CD14-positive monocyte (primary cell): Measurements from ENCODE around the gene ZNF697. TPM values are rescaled to one million over a fixed set of nuclear protein-coding genes. Genes with fewer than 3 reads are reported as not detected.

Experiments used
- DNase-seq, 3 donors: peaks; one replicate each; pipeline ENCODE4 v3.0.0-alpha.2; 2011 to 2022
- H2AFZ ChIP-seq: 2 replicates; pipeline ENCODE4 v1.6.0; 2012; ENCODE audit warnings: mild to moderate bottlenecking, low read depth, low read length, inconsistent platforms; ENCODE audit not compliant: insufficient read depth, poor library complexity, severe bottlenecking
- H3K27ac ChIP-seq, 2 donors: 1 replicate in 1 of 2; 2 replicates in 1 of 2; pipeline ENCODE4 v1.5.1; 2012 to 2013; ENCODE audit warnings: low read length in 2 of 2, control low read depth in 1 of 2, inconsistent platforms in 1 of 2, low read depth in 1 of 2, mild to moderate bottlenecking in 1 of 2
- H3K27me3 ChIP-seq, 2 donors: one replicate each; pipeline versions ENCODE4 v1.6.0 to v1.6.1; 2011 to 2013; ENCODE audit warnings: low read length in 2 of 2; ENCODE audit not compliant: control insufficient read depth in 2 of 2, insufficient read depth in 2 of 2
- H3K36me3 ChIP-seq, 2 donors: replicated peaks in 1 of 2; 1 replicate in 1 of 2; 2 replicates in 1 of 2; pipeline versions ENCODE4 v1.5.1 to v1.6.1; 2012 to 2013; ENCODE audit warnings: low read length in 2 of 2, control low read depth in 1 of 2, inconsistent platforms in 1 of 2, mild to moderate bottlenecking in 1 of 2; ENCODE audit not compliant: insufficient read depth in 2 of 2, control insufficient read depth in 1 of 2
- H3K4me1 ChIP-seq, 2 donors: 1 replicate in 1 of 2; 2 replicates in 1 of 2; pipeline versions ENCODE4 v1.5.1 to v1.6.1; 2012 to 2013; ENCODE audit warnings: low read length in 2 of 2, control low read depth in 1 of 2, inconsistent platforms in 1 of 2, mild to moderate bottlenecking in 1 of 2, moderate library complexity in 1 of 2; ENCODE audit not compliant: insufficient read depth in 2 of 2, control insufficient read depth in 1 of 2
- H3K4me2 ChIP-seq: replicated peaks from 2 replicates; pipeline ENCODE3; 2012; ENCODE audit warnings: low read length, moderate library complexity, mild to moderate bottlenecking; ENCODE audit not compliant: poor library complexity, severe bottlenecking; ENCODE audit errors: extremely low read depth
- H3K4me3 ChIP-seq, 3 experiments: fragments of 200-600 bp in 1 of 3; sonication (generic) in 1 of 3; replicated peaks in 1 of 3; 1 replicate in 2 of 3; 2 replicates in 1 of 3; pipeline ENCODE4 v1.5.1; 2011 to 2013; ENCODE audit warnings: low read length in 3 of 3, mild to moderate bottlenecking in 3 of 3, control low read depth in 2 of 3, low read depth in 2 of 3, inconsistent platforms in 1 of 3, moderate library complexity in 1 of 3
- H3K79me2 ChIP-seq: 2 replicates; pipeline ENCODE4 v1.6.0; 2012; ENCODE audit warnings: mild to moderate bottlenecking, control low read depth, inconsistent platforms, low read length, moderate library complexity; ENCODE audit not compliant: insufficient read depth
- H3K9ac ChIP-seq: 2 replicates; pipeline ENCODE4 v1.6.0; 2017; ENCODE audit warnings: low read length, mild to moderate bottlenecking; ENCODE audit not compliant: insufficient read depth, poor library complexity, severe bottlenecking
- H3K9me3 ChIP-seq, 2 donors: replicated peaks in 1 of 2; 1 replicate in 1 of 2; 2 replicates in 1 of 2; pipeline versions ENCODE4 v1.5.1 to v1.6.1; 2012 to 2013; ENCODE audit warnings: low read length in 2 of 2, control low read depth in 1 of 2; ENCODE audit not compliant: control insufficient read depth in 1 of 2, insufficient read depth in 1 of 2
- H4K20me1 ChIP-seq: 2 replicates; pipeline ENCODE4 v1.6.0; 2012; ENCODE audit warnings: mild to moderate bottlenecking, low read length, control low read depth, moderate library complexity; ENCODE audit not compliant: insufficient read depth
- H3K27ac Mint-ChIP-seq, 7 donors: one replicate each; pipeline ENCODE4 v1.8.0; 2020; ENCODE audit warnings: mild to moderate bottlenecking in 7 of 7, mixed read lengths in 7 of 7, moderate library complexity in 6 of 7, inconsistent platforms in 2 of 7
- H3K27me3 Mint-ChIP-seq, 3 donors: one replicate each; pipeline ENCODE4 v1.8.0; 2021 to 2022; ENCODE audit warnings: low read depth in 3 of 3, mild to moderate bottlenecking in 3 of 3, mixed read lengths in 3 of 3, moderate library complexity in 3 of 3, inconsistent platforms in 1 of 3
- H3K36me3 Mint-ChIP-seq, 2 donors: one replicate each; pipeline ENCODE4 v1.8.0; 2020; ENCODE audit warnings: mixed read lengths in 2 of 2, inconsistent platforms in 1 of 2, mild to moderate bottlenecking in 1 of 2
- H3K4me1 Mint-ChIP-seq: one replicate; pipeline ENCODE4 v1.8.0; 2020; ENCODE audit warnings: mild to moderate bottlenecking, mixed read lengths
- H3K4me3 Mint-ChIP-seq, 2 donors: one replicate each; pipeline ENCODE4 v1.8.0; 2020; ENCODE audit warnings: mild to moderate bottlenecking in 2 of 2, mixed read lengths in 2 of 2, moderate library complexity in 1 of 2
- H3K9me3 Mint-ChIP-seq, 7 donors: one replicate each; pipeline ENCODE4 v1.8.0; 2020 to 2022; ENCODE audit warnings: mixed read lengths in 7 of 7, mild to moderate bottlenecking in 6 of 7, moderate library complexity in 6 of 7, inconsistent platforms in 2 of 7
- whole genome bisulfite sequencing: methylation state at CpG from one replicate; pipeline ENCODE4 v1.1.5; 2013; ENCODE audit warnings: missing lambda C conversion rate; ENCODE audit not compliant: insufficient coverage; 5-methylcytosine and 5-hydroxymethylcytosine counted together
- intact Hi-C, 2 donors: fragments of 100-400 bp; cut with micrococcal nuclease; formaldehyde crosslinking; loops; one replicate each; pipeline versions ENCODE4 v1.15.0 to v1.15.1; 2023
- polyA plus RNA-seq, 3 donors: library from polyadenylated mRNA; depleted of rRNA in 1 of 3; unstranded in 2 of 3; stranded (reverse) in 1 of 3; fragments of 300-500 nt in 2 of 3; fragments of >200 nt in 1 of 3; fragmentation: Illumina TruSeq in 2 of 3; gene quantifications; 1 replicate in 2 of 3; 2 replicates in 1 of 3; pipeline ENCODE4 v1.2.3, GENCODE V29; 2012 to 2021
- TF ChIP-seq, protein P1 (sequence below): fragments of 200-600 bp; IDR thresholded peaks from one replicate; pipeline ENCODE4 v1.8.0; 2022; ENCODE audit warnings: antibody characterized with exemption, mild to moderate bottlenecking

ZNF697 gene
- polyA plus RNA-seq, 3 donors, result 0.37 to 3.1 (median 0.49) TPM

DNA sequence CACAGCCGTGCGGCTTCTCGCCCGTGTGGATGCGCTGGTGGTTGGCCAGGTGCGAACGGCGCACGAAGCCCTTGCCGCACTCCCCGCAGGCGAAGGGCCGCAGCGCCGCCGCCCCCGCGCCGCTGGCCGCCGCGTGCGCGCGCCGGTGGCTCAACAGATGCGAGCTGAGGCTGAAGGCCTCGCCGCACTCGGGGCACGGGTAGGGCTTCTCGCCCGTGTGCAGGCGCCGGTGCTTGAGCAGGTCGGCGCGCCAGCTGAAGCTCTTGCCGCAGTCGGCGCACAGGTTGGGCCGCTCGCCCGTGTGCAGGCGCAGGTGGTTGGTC, 24.9 kb downstream of the ZNF697 start:
- no peak for DNase-seq
- no peaks in the 10 kb centered on the region for H3K27me3 ChIP-seq
- intact Hi-C loops, result no loop called here
- peaks cover 28 to 72% of the 10 kb centered on the region in 2 donors for H3K36me3 ChIP-seq
- no peak overlapping the region for H2AFZ ChIP-seq
- peaks cover 0 to 6% of the 10 kb centered on the region in 2 donors for H3K9me3 ChIP-seq
- 94% methylated on average over 27 of the region's 45 CpGs for WGBS
- peaks cover 55 to 71% of the 10 kb centered on the region in 2 donors for H3K36me3 Mint-ChIP-seq
- H3K4me3 Mint-ChIP-seq, result no peak overlapping the region
- H3K4me1 ChIP-seq, result no peaks in the 10 kb centered on the region
- no peak overlapping the region for H3K4me2 ChIP-seq
- no peaks in the 10 kb centered on the region for H3K79me2 ChIP-seq
- H3K27me3 Mint-ChIP-seq, result peaks cover 0 to 2% (median 0%) of the 10 kb centered on the region in 3 donors
- H3K4me3 ChIP-seq, result no peak overlapping the region
- no peak overlapping the region for H3K9ac ChIP-seq
- H4K20me1 ChIP-seq, result peaks cover 51% of the 10 kb centered on the region
- no peak overlapping the region for H3K27ac Mint-ChIP-seq
- H3K9me3 Mint-ChIP-seq, result peaks cover 3 to 9% (median 5%) of the 10 kb centered on the region in 7 donors
- H3K4me1 Mint-ChIP-seq, result no peaks in the 10 kb centered on the region
- TF ChIP-seq, protein P1, sequence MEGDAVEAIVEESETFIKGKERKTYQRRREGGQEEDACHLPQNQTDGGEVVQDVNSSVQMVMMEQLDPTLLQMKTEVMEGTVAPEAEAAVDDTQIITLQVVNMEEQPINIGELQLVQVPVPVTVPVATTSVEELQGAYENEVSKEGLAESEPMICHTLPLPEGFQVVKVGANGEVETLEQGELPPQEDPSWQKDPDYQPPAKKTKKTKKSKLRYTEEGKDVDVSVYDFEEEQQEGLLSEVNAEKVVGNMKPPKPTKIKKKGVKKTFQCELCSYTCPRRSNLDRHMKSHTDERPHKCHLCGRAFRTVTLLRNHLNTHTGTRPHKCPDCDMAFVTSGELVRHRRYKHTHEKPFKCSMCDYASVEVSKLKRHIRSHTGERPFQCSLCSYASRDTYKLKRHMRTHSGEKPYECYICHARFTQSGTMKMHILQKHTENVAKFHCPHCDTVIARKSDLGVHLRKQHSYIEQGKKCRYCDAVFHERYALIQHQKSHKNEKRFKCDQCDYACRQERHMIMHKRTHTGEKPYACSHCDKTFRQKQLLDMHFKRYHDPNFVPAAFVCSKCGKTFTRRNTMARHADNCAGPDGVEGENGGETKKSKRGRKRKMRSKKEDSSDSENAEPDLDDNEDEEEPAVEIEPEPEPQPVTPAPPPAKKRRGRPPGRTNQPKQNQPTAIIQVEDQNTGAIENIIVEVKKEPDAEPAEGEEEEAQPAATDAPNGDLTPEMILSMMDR, result no peak
- H3K27ac ChIP-seq, result no peak overlapping the region

DNA sequence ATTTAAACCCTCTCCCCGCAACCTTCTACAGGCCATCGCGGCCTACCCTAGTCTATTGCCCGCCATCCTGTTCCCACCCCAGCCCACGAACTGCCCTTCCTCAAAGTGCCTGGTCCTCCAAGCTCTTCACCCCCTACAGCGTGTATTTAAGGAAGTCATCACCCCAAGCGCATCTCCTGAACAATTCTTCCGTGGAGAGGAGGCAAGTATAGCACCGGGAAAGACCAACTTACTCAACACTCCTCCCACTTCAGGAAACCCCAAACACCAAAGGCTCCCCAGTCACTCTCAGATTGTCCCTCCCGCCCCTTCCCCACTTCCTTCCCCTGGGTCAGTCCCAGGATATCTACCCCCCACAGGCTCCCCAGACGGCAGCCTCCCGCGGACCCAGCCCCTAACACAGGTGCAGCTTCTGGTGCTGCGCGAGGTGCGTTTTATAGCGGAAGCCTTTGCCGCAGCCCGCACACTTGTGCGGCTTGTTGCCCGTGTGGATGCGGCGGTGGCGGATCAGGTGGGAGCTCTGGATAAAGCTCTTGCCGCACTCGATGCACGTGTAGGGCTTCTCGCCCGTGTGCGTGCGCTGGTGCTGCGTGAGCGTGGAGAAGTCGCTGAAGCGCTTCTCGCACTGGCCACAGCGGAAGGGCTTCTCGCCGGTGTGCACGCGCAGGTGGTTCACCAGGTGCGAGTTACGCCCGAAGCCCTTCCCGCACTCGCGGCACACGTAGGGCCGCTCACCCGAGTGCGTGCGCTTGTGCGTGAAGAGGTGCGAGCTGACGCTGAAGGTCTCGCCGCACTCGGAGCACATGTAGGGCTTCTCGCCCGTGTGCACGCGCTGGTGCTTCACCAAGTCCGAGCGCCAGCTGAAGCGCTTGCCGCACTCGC, 25.5 kb downstream of the ZNF697 start:
- H4K20me1 ChIP-seq, result peaks cover 45% of the 10 kb centered on the region
- no peak overlapping the region for H3K9ac ChIP-seq
- WGBS, result 96% methylated on average over 66 of the region's 67 CpGs
- H3K4me1 ChIP-seq, result no peaks in the 10 kb centered on the region
- no peak overlapping the region for H3K27ac Mint-ChIP-seq
- H3K9me3 ChIP-seq, result peaks cover 0 to 6% of the 10 kb centered on the region in 2 donors
- H3K36me3 ChIP-seq, result peaks cover 28 to 72% of the 10 kb centered on the region in 2 donors
- peaks cover 0 to 2% (median 0%) of the 10 kb centered on the region in 3 donors for H3K27me3 Mint-ChIP-seq
- no peak for DNase-seq
- no peak overlapping the region for H3K4me3 ChIP-seq
- peaks cover 55 to 71% of the 10 kb centered on the region in 2 donors for H3K36me3 Mint-ChIP-seq
- H3K4me1 Mint-ChIP-seq, result no peaks in the 10 kb centered on the region
- TF ChIP-seq, protein P1, result no peak
- no peaks in the 10 kb centered on the region for H3K27me3 ChIP-seq
- no peaks in the 10 kb centered on the region for H3K79me2 ChIP-seq
- H3K27ac ChIP-seq, result no peak overlapping the region
- intact Hi-C loops, result no loop called here
- no peak overlapping the region for H2AFZ ChIP-seq
- no peak overlapping the region for H3K4me2 ChIP-seq
- H3K9me3 Mint-ChIP-seq, result peaks cover 3 to 9% (median 5%) of the 10 kb centered on the region in 7 donors
- H3K4me3 Mint-ChIP-seq, result peak overlapping the region in 1 of 2 donors; percentile 16
